OCI-LY3 (cell line): Measurements from ENCODE around the gene SUPT20H.

Source experiments
- EZH2phosphoT487 ChIP-seq: fragments of 200-600 bp; shearing (Covaris generic); IDR thresholded peaks from 2 replicates; pipeline ENCODE4 v1.6.1; 2018; ENCODE audit warnings: antibody characterized with exemption, mixed run types, low read depth
- TF ChIP-seq, protein P1 (sequence below): fragments of 200-600, 300-600 bp; sonication (generic); IDR thresholded peaks from 2 replicates; pipeline ENCODE4 v1.5.1; 2014; ENCODE audit warnings: antibody characterized with exemption, low read length, low read depth

DNA sequence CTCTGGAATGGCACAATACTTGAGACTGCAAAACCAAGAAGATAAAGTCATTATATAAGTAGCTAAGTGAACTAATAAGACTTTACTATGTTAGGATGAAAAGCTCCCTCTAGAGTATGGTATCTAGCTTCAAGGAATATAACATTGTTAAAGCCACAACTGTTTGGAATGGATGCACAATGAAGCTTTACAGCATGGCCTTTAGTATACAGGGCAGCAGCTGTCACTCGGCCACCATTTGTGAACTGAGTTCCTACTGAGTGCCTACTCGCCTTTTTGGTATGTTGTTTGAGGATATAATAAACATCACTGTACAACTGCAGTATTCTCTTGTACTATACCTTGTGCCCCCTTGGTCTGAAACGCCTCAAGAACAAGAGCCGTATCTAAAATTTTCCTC is 67.1 kb downstream of the SUPT20H start:
- TF ChIP-seq, protein P1, sequence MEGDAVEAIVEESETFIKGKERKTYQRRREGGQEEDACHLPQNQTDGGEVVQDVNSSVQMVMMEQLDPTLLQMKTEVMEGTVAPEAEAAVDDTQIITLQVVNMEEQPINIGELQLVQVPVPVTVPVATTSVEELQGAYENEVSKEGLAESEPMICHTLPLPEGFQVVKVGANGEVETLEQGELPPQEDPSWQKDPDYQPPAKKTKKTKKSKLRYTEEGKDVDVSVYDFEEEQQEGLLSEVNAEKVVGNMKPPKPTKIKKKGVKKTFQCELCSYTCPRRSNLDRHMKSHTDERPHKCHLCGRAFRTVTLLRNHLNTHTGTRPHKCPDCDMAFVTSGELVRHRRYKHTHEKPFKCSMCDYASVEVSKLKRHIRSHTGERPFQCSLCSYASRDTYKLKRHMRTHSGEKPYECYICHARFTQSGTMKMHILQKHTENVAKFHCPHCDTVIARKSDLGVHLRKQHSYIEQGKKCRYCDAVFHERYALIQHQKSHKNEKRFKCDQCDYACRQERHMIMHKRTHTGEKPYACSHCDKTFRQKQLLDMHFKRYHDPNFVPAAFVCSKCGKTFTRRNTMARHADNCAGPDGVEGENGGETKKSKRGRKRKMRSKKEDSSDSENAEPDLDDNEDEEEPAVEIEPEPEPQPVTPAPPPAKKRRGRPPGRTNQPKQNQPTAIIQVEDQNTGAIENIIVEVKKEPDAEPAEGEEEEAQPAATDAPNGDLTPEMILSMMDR = no peak
- no peak for TF ChIP-seq EZH2phosphoT487
